Mesodermal cell (in vitro differentiated cells): ENCODE measurements around the gene AREL1.

Experiments
- H3K27ac ChIP-seq: 2 replicates; pipeline ENCODE4 v1.7.0; 2013; ENCODE audit warnings: mild to moderate bottlenecking, low read depth, low read length, moderate library complexity; ENCODE audit not compliant: severe bottlenecking
- H3K36me3 ChIP-seq: 2 replicates; pipeline ENCODE4 v1.7.1; 2013; ENCODE audit warnings: mild to moderate bottlenecking, low read length, moderate library complexity; ENCODE audit not compliant: control insufficient read depth, insufficient read depth
- H3K4me1 ChIP-seq: one replicate; pipeline ENCODE4 v1.7.1; 2013; ENCODE audit warnings: mild to moderate bottlenecking, low read length; ENCODE audit not compliant: insufficient read depth, control insufficient read depth, poor library complexity, severe bottlenecking
- H3K4me3 ChIP-seq: 2 replicates; pipeline ENCODE4 v1.7.0; 2013; ENCODE audit warnings: low read length, control low read depth, mild to moderate bottlenecking; ENCODE audit not compliant: insufficient read depth, poor library complexity, severe bottlenecking; ENCODE audit errors: extremely low read depth
- H3K9me3 ChIP-seq: 2 replicates; pipeline ENCODE4 v1.7.1; 2013; ENCODE audit warnings: mild to moderate bottlenecking, low read length, moderate library complexity; ENCODE audit not compliant: control insufficient read depth
- WGBS, 2 experiments: methylation state at CpG; one replicate each; pipeline ENCODE4 v1.1.5; 2013; ENCODE audit warnings: missing lambda C conversion rate in 2 of 2; ENCODE audit not compliant: insufficient coverage in 2 of 2; 5-methylcytosine and 5-hydroxymethylcytosine counted together

AREL1 gene

GRCh38 chr14:74649673-74650072, 63.2 kb downstream of the AREL1 start:
- WGBS, 2 experiments = 80 to 100% methylated on average over 1 of the region's 2 CpGs
- Histone ChIP-seq H3K9me3 (no peaks in the 10 kb centered on the region), H3K4me1 (peaks cover 19% of the 10 kb centered on the region), H3K36me3 (peaks cover 3% of the 10 kb centered on the region), H3K4me3 (no peak overlapping the region), H3K27ac (no peak overlapping the region)

GRCh38 chr14:74649167-74649566, 63.7 kb downstream of the AREL1 start:
- H3K36me3 ChIP-seq = peaks cover 3% of the 10 kb centered on the region
- H3K9me3 ChIP-seq = no peaks in the 10 kb centered on the region
- WGBS, 2 experiments = 89 to 91% methylated on average over 4 to 5 of the region's 7 CpGs
- H3K4me3 ChIP-seq = no peak overlapping the region
- no peak overlapping the region for H3K27ac ChIP-seq
- peaks cover 19% of the 10 kb centered on the region for H3K4me1 ChIP-seq

- Histone ChIP-seq H3K4me3 (no peak overlapping the region), H3K9me3 (no peaks in the 10 kb centered on the region), H3K4me1 (peaks cover 19% of the 10 kb centered on the region), H3K27ac (no peak overlapping the region), H3K36me3 (peaks cover 3% of the 10 kb centered on the region)
- 88 to 92% methylated on average over 6 to 7 of the region's 7 CpGs for WGBS, 2 experiments
Measured at GRCh38 chr14:74648601-74649000, 64.3 kb downstream of the AREL1 start.

GRCh38 chr14:74647678-74648461, 65.0 kb downstream of the AREL1 start:
- WGBS, 2 experiments = 80% methylated on average over 7 of the region's 7 CpGs
- no peak overlapping the region for H3K27ac ChIP-seq

GRCh38 chr14:74647061-74647677, 65.7 kb downstream of the AREL1 start:
- Histone ChIP-seq H3K4me3 (no peak overlapping the region), H3K4me1 (peaks cover 19% of the 10 kb centered on the region), H3K36me3 (no peaks in the 10 kb centered on the region), H3K9me3 (no peaks in the 10 kb centered on the region), H3K27ac (no peak overlapping the region)
- WGBS, 2 experiments = 93 to 96% methylated on average over 9 to 11 of the region's 11 CpGs

More at GRCh38 chr14:74647678-74648461, 65.0 kb downstream of the AREL1 start:
- Histone ChIP-seq H3K4me1 (peaks cover 19% of the 10 kb centered on the region), H3K9me3 (no peaks in the 10 kb centered on the region), H3K4me3 (no peak overlapping the region), H3K36me3 (no peaks in the 10 kb centered on the region)

GRCh38 chr14:74645756-74646470, 67.0 kb downstream of the AREL1 start:
- 90 to 91% methylated on average over 8 to 11 of the region's 13 CpGs for WGBS, 2 experiments
- no peaks in the 10 kb centered on the region for H3K9me3 ChIP-seq
- peaks cover 19% of the 10 kb centered on the region for H3K4me1 ChIP-seq
- H3K27ac ChIP-seq = no peak overlapping the region
- no peak overlapping the region for H3K4me3 ChIP-seq
- H3K36me3 ChIP-seq = no peaks in the 10 kb centered on the region

GRCh38 chr14:74645244-74645643, 67.6 kb downstream of the AREL1 start:
- 96 to 100% methylated on average over 4 to 5 of the region's 5 CpGs for WGBS, 2 experiments
- Histone ChIP-seq H3K4me3 (no peak overlapping the region), H3K27ac (no peak overlapping the region), H3K4me1 (peaks cover 19% of the 10 kb centered on the region), H3K9me3 (no peaks in the 10 kb centered on the region), H3K36me3 (no peaks in the 10 kb centered on the region)

- 97% methylated on average over 8 to 11 of the region's 12 CpGs for WGBS, 2 experiments
- Histone ChIP-seq H3K4me3 (no peak overlapping the region), H3K27ac (no peak overlapping the region), H3K36me3 (no peaks in the 10 kb centered on the region), H3K4me1 (peaks cover 22% of the 10 kb centered on the region), H3K9me3 (no peaks in the 10 kb centered on the region)
Measured at GRCh38 chr14:74641601-74642391, 71.1 kb downstream of the AREL1 start.

GRCh38 chr14:74638966-74639365, 73.9 kb downstream of the AREL1 start:
- WGBS, 2 experiments = 71 to 100% methylated on average over 1 of the region's 1 CpG
- H3K9me3 ChIP-seq = no peaks in the 10 kb centered on the region
- no peak overlapping the region for H3K27ac ChIP-seq
- H3K4me1 ChIP-seq = peaks cover 36% of the 10 kb centered on the region
- H3K36me3 ChIP-seq = no peaks in the 10 kb centered on the region
- H3K4me3 ChIP-seq = no peak overlapping the region

- Histone ChIP-seq H3K27ac (no peak overlapping the region), H3K4me1 (peaks cover 36% of the 10 kb centered on the region), H3K4me3 (no peak overlapping the region), H3K36me3 (no peaks in the 10 kb centered on the region), H3K9me3 (no peaks in the 10 kb centered on the region)
- 83 to 87% methylated on average over 7 of the region's 7 CpGs for WGBS, 2 experiments
Measured at GRCh38 chr14:74638066-74638465, 74.8 kb downstream of the AREL1 start.
